ENCODE results near the gene MICAL2. TPM values are rescaled to one million over a fixed set of nuclear protein-coding genes. Genes with fewer than 3 reads are reported as not detected.

MICAL2 gene
- total RNA-seq, 1 experiment from 2014 or later, result 37.4 TPM

DNA sequence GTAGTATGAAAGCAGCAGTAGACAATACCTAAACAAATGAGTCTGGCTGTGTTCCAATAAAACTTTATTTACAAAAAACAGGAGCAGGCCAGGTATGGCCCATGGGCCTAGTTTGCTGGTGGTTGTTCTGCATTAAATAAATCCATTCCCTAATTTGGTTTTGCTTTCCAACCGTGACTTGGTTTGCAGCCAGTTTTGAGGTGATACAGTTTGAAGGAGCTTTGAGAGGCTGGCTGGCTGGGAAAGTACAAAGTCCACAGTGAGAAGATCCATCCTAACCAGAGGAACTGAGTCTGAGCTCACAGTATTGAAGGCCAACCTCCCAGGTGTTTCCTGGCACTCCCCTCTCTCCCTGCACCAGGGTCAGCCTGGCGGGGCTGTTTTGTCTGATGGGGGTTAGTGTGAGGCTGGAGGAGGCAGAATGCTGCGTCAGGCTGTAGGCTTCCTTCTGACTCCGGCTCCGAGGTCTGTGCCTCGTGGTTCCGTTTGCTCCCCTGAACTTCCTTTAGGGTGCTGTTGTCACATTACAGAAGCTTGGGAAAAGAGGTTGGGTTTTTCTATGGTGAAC lies 129.5 kb downstream of the MICAL2 start:
- ATAC-seq, result no peak
- Histone ChIP-seq H3K4me2 (ENCODE audit: low read length) (no peak overlapping the region), H3K9me3 (ENCODE audit: control insufficient read depth in 1 of 2, insufficient read depth in 1 of 2, low read depth in 1 of 2, low read length in 2 of 2) (no peaks in the 10 kb centered on the region), H3K9ac (ENCODE audit: low read length) (no peak overlapping the region), H3K4me1 (ENCODE audit: control insufficient read depth in 1 of 2, insufficient read depth in 2 of 2, low read length in 2 of 2) (peaks cover 0 to 11% of the 10 kb centered on the region in 2 experiments; a peak in 1 of 4 replicates), H3K9me2 (ENCODE audit: insufficient read depth) (no peaks in the 10 kb centered on the region), H4K20me1 (ENCODE audit: insufficient read depth) (no peaks in the 10 kb centered on the region), H3K27ac (ENCODE audit: low read depth, low read length) (no peak overlapping the region), H2AFZ (ENCODE audit: low read depth, low read length, poor library complexity, severe bottlenecking) (no peak overlapping the region), H3K27me3 (ENCODE audit: insufficient read depth, low read length) (no peaks in the 10 kb centered on the region), H3K4me3 (replicated peaks in 1 of 2; ENCODE audit: low read depth in 1 of 2, low read length in 2 of 2) (no peak overlapping the region), H3K36me3 (ENCODE audit: control insufficient read depth in 1 of 2, insufficient read depth in 2 of 2, low read length in 2 of 2) (no peaks in the 10 kb centered on the region; a peak in 1 of 4 replicates), H3K79me2 (ENCODE audit: insufficient read depth, low read length) (no peaks in the 10 kb centered on the region)
- RAD21 ChIA-PET (ENCODE audit: low non-redundant PET in 1 of 2, low total read pairs in 2 of 2, uncharacterized antibody in 2 of 2, unreplicated experiment in 2 of 2), result no interaction called here
- CTCF ChIA-PET, result interaction anchor here (1.6 kb wide), 1 partner anchor 196 kb away, joined by 4 read pairs; no protein-coding TSS in a partner anchor
- no peak for DNase-seq (ENCODE audit: low read depth, low spot score)
- intact Hi-C loops (cut with micrococcal nuclease), result loop anchor here (10.0 kb wide), 1 partner anchor 155 kb away; no protein-coding TSS in a partner anchor
- POLR2A ChIA-PET, result no interaction called here
- BruUV-seq (replicated peaks), result no TSS peak
- no peak for TF ChIP-seq ZNF274 (IDR thresholded peaks at IDR 0.05; ENCODE audit: low read depth, low read length)
- TF ChIP-seq CBX3 (IDR thresholded peaks at IDR 0.05; ENCODE audit: low read depth), result no peak
- TF ChIP-seq SP1 (IDR thresholded peaks at IDR 0.05; ENCODE audit: low read depth), result no peak
- TF ChIP-seq, protein P1, sequence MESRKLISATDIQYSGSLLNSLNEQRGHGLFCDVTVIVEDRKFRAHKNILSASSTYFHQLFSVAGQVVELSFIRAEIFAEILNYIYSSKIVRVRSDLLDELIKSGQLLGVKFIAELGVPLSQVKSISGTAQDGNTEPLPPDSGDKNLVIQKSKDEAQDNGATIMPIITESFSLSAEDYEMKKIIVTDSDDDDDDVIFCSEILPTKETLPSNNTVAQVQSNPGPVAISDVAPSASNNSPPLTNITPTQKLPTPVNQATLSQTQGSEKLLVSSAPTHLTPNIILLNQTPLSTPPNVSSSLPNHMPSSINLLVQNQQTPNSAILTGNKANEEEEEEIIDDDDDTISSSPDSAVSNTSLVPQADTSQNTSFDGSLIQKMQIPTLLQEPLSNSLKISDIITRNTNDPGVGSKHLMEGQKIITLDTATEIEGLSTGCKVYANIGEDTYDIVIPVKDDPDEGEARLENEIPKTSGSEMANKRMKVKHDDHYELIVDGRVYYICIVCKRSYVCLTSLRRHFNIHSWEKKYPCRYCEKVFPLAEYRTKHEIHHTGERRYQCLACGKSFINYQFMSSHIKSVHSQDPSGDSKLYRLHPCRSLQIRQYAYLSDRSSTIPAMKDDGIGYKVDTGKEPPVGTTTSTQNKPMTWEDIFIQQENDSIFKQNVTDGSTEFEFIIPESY (IDR thresholded peaks at IDR 0.05; ENCODE audit: extremely low read depth, insufficient replicate concordance, low read length), result no peak
- TF ChIP-seq, protein P2, sequence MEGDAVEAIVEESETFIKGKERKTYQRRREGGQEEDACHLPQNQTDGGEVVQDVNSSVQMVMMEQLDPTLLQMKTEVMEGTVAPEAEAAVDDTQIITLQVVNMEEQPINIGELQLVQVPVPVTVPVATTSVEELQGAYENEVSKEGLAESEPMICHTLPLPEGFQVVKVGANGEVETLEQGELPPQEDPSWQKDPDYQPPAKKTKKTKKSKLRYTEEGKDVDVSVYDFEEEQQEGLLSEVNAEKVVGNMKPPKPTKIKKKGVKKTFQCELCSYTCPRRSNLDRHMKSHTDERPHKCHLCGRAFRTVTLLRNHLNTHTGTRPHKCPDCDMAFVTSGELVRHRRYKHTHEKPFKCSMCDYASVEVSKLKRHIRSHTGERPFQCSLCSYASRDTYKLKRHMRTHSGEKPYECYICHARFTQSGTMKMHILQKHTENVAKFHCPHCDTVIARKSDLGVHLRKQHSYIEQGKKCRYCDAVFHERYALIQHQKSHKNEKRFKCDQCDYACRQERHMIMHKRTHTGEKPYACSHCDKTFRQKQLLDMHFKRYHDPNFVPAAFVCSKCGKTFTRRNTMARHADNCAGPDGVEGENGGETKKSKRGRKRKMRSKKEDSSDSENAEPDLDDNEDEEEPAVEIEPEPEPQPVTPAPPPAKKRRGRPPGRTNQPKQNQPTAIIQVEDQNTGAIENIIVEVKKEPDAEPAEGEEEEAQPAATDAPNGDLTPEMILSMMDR (IDR thresholded peaks at IDR 0.05 in 2 of 3, conservative IDR thresholded peaks at IDR 0.05 in 1 of 3; ENCODE audit: borderline replicate concordance in 1 of 3, insufficient read depth in 1 of 3, low read depth in 2 of 3, low read length in 2 of 3), result no peak
- no peak for TF ChIP-seq POLR2AphosphoS5 (IDR thresholded peaks at IDR 0.05; ENCODE audit: low read depth, low read length)
- TF ChIP-seq EGR1 (IDR thresholded peaks at IDR 0.05; ENCODE audit: low read depth), result no peak
- TF ChIP-seq SRF (IDR thresholded peaks at IDR 0.05; ENCODE audit: low read depth), result no peak
- TF ChIP-seq EZH2phosphoT487 (IDR thresholded peaks at IDR 0.05; ENCODE audit: borderline replicate concordance), result no peak
- TF ChIP-seq, protein P3, sequence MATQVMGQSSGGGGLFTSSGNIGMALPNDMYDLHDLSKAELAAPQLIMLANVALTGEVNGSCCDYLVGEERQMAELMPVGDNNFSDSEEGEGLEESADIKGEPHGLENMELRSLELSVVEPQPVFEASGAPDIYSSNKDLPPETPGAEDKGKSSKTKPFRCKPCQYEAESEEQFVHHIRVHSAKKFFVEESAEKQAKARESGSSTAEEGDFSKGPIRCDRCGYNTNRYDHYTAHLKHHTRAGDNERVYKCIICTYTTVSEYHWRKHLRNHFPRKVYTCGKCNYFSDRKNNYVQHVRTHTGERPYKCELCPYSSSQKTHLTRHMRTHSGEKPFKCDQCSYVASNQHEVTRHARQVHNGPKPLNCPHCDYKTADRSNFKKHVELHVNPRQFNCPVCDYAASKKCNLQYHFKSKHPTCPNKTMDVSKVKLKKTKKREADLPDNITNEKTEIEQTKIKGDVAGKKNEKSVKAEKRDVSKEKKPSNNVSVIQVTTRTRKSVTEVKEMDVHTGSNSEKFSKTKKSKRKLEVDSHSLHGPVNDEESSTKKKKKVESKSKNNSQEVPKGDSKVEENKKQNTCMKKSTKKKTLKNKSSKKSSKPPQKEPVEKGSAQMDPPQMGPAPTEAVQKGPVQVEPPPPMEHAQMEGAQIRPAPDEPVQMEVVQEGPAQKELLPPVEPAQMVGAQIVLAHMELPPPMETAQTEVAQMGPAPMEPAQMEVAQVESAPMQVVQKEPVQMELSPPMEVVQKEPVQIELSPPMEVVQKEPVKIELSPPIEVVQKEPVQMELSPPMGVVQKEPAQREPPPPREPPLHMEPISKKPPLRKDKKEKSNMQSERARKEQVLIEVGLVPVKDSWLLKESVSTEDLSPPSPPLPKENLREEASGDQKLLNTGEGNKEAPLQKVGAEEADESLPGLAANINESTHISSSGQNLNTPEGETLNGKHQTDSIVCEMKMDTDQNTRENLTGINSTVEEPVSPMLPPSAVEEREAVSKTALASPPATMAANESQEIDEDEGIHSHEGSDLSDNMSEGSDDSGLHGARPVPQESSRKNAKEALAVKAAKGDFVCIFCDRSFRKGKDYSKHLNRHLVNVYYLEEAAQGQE (IDR thresholded peaks at IDR 0.05; ENCODE audit: low read depth), result no peak
- no peak for TF ChIP-seq CEBPB (IDR thresholded peaks at IDR 0.05; ENCODE audit: low read depth)
- TF ChIP-seq, protein P4, sequence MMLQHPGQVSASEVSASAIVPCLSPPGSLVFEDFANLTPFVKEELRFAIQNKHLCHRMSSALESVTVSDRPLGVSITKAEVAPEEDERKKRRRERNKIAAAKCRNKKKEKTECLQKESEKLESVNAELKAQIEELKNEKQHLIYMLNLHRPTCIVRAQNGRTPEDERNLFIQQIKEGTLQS (IDR thresholded peaks at IDR 0.05), result no peak
- no peak for TF ChIP-seq SIN3A (IDR thresholded peaks at IDR 0.05; ENCODE audit: low read depth)
- TF ChIP-seq ZFX (IDR thresholded peaks at IDR 0.05), result no peak
- TF ChIP-seq TCF7L2 (IDR thresholded peaks at IDR 0.05; ENCODE audit: borderline replicate concordance, extremely low read depth, insufficient read depth, insufficient read length), result no peak
- TF ChIP-seq RAD21 (IDR thresholded peaks at IDR 0.05; ENCODE audit: low read depth), result no peak
- TF ChIP-seq EZH2 (IDR thresholded peaks at IDR 0.05), result no peak
- TF ChIP-seq JUND (IDR thresholded peaks at IDR 0.05), result no peak

Data from HCT116 (cell line).